ENCODE data around the gene CLEC4G.

DNA sequence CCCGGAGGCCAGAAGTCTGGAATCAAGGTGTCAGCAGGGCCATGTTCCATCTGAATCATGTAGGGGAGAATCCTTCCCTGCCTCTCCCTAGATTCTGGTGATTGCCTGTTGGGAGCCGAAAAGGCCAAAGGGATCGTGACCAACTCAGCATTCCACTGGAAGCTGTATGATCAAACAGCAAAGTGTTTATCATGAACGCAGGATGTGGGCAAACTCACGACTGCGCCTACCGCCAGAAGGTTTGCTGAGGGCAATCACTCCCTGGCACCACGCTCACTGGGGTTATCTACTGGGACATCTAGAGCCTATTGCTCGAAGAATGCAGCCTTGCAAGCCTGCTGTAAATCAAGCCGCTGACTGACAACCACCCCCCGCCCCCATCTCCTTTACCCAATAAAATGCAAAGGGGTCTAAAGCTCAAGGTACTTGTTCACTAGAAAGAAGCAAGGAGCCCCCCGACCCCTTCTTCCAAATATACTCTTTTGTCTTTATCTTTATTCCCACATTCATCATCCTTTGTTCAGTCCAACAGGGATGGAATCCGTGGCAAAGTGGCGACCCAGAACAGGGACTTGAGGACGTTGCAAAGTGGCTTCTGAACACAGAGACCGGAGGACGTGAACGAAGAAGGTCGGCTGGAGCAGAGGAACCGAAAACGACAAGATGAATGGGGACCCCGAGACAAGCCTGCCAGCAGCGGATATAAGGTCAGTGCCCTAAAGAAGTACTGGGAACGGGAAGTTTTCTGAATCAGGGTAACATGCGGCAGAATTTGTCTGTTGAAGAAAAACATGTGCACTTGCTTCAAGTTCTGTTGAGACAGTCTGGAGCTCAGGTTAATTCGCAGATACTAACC lies 47.9 kb upstream of the CLEC4G start:
- TF ChIP-seq POLR2A (IDR thresholded peaks at IDR 0.05; ENCODE audit: low read depth, low read length) (no peak), MYC (IDR thresholded peaks at IDR 0.05; ENCODE audit: low read depth, low read length) (no peak), CTCF (IDR thresholded peaks at IDR 0.05; ENCODE audit: extremely low read depth in 1 of 2, insufficient read depth in 1 of 2, low read depth in 1 of 2, low read length in 2 of 2) (no peak), EZH2 (IDR thresholded peaks at IDR 0.05; ENCODE audit: borderline replicate concordance, low read depth, low read length, severe bottlenecking) (no peak), POLR2AphosphoS5 (IDR thresholded peaks at IDR 0.05; ENCODE audit: insufficient read depth, low read depth, low read length) (no peak), FOS (IDR thresholded peaks at IDR 0.05; ENCODE audit: borderline replicate concordance, insufficient read depth, low read length) (no peak), JUN (IDR thresholded peaks at IDR 0.05; ENCODE audit: borderline replicate concordance, insufficient read depth, insufficient read length, low read depth) (no peak)
- TF ChIP-seq, protein P1, sequence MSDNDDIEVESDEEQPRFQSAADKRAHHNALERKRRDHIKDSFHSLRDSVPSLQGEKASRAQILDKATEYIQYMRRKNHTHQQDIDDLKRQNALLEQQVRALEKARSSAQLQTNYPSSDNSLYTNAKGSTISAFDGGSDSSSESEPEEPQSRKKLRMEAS (IDR thresholded peaks at IDR 0.05; ENCODE audit: insufficient read depth, insufficient read length), result no peak

Data from endothelial cell of umbilical vein (primary cell).